ENCODE data around the gene SEMA4A.

DNA sequence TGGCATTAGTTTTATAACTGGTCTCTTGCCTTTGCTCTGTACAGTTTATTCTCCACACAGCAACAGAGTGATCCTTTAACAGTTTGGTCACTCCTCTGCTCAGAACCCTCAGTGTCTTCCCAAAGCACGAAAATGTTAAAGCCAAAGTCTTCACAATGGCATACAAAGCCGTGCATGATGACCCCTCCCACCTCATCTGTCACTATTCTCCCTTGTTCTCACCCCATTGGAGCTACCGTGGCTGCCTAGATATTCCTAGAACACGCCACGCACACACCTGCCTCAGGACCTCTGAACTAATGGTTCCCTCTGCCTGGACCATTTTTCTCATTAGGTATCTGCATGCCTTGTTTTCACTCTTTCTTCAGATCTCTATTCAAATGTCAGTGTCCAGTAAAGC lies 8.6 kb upstream of the SEMA4A start:
- TF ChIP-seq POLR2A (IDR thresholded peaks at IDR 0.05): no peak
- TF ChIP-seq, protein P1, sequence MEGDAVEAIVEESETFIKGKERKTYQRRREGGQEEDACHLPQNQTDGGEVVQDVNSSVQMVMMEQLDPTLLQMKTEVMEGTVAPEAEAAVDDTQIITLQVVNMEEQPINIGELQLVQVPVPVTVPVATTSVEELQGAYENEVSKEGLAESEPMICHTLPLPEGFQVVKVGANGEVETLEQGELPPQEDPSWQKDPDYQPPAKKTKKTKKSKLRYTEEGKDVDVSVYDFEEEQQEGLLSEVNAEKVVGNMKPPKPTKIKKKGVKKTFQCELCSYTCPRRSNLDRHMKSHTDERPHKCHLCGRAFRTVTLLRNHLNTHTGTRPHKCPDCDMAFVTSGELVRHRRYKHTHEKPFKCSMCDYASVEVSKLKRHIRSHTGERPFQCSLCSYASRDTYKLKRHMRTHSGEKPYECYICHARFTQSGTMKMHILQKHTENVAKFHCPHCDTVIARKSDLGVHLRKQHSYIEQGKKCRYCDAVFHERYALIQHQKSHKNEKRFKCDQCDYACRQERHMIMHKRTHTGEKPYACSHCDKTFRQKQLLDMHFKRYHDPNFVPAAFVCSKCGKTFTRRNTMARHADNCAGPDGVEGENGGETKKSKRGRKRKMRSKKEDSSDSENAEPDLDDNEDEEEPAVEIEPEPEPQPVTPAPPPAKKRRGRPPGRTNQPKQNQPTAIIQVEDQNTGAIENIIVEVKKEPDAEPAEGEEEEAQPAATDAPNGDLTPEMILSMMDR (IDR thresholded peaks at IDR 0.05): no peak
